NCI-H1048 (cell line): Measurements from ENCODE around the gene KRT77.
"Not testable (repeated sequence)": the region's sequence is repeated elsewhere in the genome, so short reads cannot be mapped to it uniquely, and the experiment has no call there.

Source experiments
- DNase-seq: peaks from one replicate; lab custom pipeline; 2025; lab: John Stamatoyannopoulos, UW

Gene KRT77

GRCh38 chr12:52703424-52703823 lies at the start of gene KRT77:
KRT77 (minus strand) TSS chr12:52703524; CDS start chr12:52703434, 90 bp downstream.
- DNase-seq, result no peak

- no peak for DNase-seq
Observed at GRCh38 chr12:52752516-52752915, 49.2 kb upstream of the KRT77 start.

- DNase-seq, result no peak
Observed at GRCh38 chr12:52751795-52752194, 48.5 kb upstream of the KRT77 start.

- not testable (repeated sequence) for DNase-seq
Observed at GRCh38 chr12:52750532-52750931, 47.2 kb upstream of the KRT77 start.

GRCh38 chr12:52749827-52750226 lies 46.5 kb upstream of the KRT77 start:
- no peak for DNase-seq

GRCh38 chr12:52748578-52748977 lies 45.3 kb upstream of the KRT77 start:
- DNase-seq, result no peak

- DNase-seq, result no peak
Observed at GRCh38 chr12:52745554-52745953, 42.2 kb upstream of the KRT77 start.

- no peak for DNase-seq
Observed at GRCh38 chr12:52744493-52745156, 41.3 kb upstream of the KRT77 start.

- no peak for DNase-seq
Observed at GRCh38 chr12:52742822-52743457, 39.6 kb upstream of the KRT77 start.

GRCh38 chr12:52742196-52742580 lies 38.9 kb upstream of the KRT77 start:
- no peak for DNase-seq

GRCh38 chr12:52741375-52742195 lies 38.3 kb upstream of the KRT77 start:
- peak; percentile 64 for DNase-seq

GRCh38 chr12:52740584-52740983 lies 37.3 kb upstream of the KRT77 start:
- DNase-seq, result no peak

GRCh38 chr12:52739963-52740362 lies 36.6 kb upstream of the KRT77 start:
- DNase-seq, result no peak

GRCh38 chr12:52735816-52736632 lies 32.7 kb upstream of the KRT77 start:
- no peak for DNase-seq

- DNase-seq, result no peak
Observed at GRCh38 chr12:52735106-52735505, 31.8 kb upstream of the KRT77 start.

GRCh38 chr12:52730793-52731192 lies 27.5 kb upstream of the KRT77 start:
- DNase-seq, result no peak

GRCh38 chr12:52730383-52730782 lies 27.1 kb upstream of the KRT77 start:
- no peak for DNase-seq

- DNase-seq, result no peak
Observed at GRCh38 chr12:52729147-52729546, 25.8 kb upstream of the KRT77 start.

- DNase-seq, result no peak
Observed at GRCh38 chr12:52728374-52728773, 25.1 kb upstream of the KRT77 start.

- no peak for DNase-seq
Observed at GRCh38 chr12:52727037-52727436, 23.7 kb upstream of the KRT77 start.

- DNase-seq, result no peak
Observed at GRCh38 chr12:52726451-52726850, 23.1 kb upstream of the KRT77 start.

GRCh38 chr12:52724384-52724783 lies 21.1 kb upstream of the KRT77 start:
- no peak for DNase-seq
